Measurements from ENCODE around the gene MRPL20.

DNA sequence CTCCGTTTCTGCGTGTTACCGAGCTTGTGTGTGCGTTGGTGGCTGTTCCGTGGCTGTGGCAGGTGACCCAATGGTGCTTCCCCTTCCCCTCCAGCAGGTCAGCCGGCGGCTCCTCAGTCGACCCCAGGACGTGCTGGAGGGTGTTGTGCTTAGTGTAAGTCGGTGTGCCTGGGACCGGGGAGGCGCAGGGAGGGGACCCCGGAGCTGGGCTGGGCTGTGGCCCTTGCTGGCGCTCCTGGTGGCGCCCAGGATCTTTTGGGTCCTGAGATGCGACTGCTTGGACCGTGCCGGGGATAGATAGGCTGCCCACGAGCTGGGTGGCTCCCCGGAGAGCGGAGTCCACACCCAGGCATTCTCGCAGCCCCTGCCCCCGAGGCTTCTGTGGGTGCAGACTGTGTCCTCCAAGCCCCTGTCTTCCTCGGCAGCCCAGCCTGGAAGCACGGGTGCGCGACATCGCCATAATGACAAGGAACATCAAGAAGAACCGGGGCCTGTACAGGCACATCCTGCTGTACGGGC is 48.3 kb upstream of the MRPL20 start:
- TF ChIP-seq, protein P1, sequence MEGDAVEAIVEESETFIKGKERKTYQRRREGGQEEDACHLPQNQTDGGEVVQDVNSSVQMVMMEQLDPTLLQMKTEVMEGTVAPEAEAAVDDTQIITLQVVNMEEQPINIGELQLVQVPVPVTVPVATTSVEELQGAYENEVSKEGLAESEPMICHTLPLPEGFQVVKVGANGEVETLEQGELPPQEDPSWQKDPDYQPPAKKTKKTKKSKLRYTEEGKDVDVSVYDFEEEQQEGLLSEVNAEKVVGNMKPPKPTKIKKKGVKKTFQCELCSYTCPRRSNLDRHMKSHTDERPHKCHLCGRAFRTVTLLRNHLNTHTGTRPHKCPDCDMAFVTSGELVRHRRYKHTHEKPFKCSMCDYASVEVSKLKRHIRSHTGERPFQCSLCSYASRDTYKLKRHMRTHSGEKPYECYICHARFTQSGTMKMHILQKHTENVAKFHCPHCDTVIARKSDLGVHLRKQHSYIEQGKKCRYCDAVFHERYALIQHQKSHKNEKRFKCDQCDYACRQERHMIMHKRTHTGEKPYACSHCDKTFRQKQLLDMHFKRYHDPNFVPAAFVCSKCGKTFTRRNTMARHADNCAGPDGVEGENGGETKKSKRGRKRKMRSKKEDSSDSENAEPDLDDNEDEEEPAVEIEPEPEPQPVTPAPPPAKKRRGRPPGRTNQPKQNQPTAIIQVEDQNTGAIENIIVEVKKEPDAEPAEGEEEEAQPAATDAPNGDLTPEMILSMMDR (conservative IDR thresholded peaks at IDR 0.05 in 1 of 2, IDR thresholded peaks at IDR 0.05 in 1 of 2; ENCODE audit: low read depth in 1 of 2, low read length in 2 of 2), result no peak
- TF ChIP-seq EZH2 (IDR thresholded peaks at IDR 0.05; ENCODE audit: low read length, missing control alignments), result no peak

All from fibroblast of lung (primary cell).